ENCODE measurements around the gene DPY19L1.
"Not testable (repeated sequence)": the region's sequence is repeated elsewhere in the genome, so short reads cannot be mapped to it uniquely, and the experiment has no call there.

DNA sequence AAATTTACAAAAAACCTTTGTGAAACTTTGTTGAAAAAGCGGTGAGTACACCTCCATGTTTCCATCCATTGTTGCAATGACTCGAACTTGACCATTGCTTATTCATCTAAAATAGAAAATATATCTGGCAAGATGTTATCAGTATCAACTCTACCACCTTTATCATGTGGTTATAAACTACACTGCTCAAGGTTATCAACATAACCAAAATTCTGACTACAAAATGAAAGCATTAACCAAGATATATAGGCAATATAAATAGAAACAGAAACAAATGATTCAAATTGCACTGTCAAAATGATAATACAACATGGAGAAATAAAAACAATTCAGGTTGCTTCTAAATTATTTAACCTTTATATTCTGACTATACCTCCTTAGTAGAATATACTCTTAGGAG lies 58.2 kb downstream of the DPY19L1 start:
- TF ChIP-seq, protein P1, sequence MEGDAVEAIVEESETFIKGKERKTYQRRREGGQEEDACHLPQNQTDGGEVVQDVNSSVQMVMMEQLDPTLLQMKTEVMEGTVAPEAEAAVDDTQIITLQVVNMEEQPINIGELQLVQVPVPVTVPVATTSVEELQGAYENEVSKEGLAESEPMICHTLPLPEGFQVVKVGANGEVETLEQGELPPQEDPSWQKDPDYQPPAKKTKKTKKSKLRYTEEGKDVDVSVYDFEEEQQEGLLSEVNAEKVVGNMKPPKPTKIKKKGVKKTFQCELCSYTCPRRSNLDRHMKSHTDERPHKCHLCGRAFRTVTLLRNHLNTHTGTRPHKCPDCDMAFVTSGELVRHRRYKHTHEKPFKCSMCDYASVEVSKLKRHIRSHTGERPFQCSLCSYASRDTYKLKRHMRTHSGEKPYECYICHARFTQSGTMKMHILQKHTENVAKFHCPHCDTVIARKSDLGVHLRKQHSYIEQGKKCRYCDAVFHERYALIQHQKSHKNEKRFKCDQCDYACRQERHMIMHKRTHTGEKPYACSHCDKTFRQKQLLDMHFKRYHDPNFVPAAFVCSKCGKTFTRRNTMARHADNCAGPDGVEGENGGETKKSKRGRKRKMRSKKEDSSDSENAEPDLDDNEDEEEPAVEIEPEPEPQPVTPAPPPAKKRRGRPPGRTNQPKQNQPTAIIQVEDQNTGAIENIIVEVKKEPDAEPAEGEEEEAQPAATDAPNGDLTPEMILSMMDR (IDR thresholded peaks at IDR 0.05), result not testable (repeated sequence)
- not testable (repeated sequence) for TF ChIP-seq NR3C1 (CRISPR knock-in tag; conservative IDR thresholded peaks at IDR 0.05; ENCODE audit: low read depth); SMAD4 (CRISPR knock-in tag; IDR thresholded peaks at IDR 0.05); CREB1 (CRISPR knock-in tag; IDR thresholded peaks at IDR 0.05)
- TF ChIP-seq, protein P2, sequence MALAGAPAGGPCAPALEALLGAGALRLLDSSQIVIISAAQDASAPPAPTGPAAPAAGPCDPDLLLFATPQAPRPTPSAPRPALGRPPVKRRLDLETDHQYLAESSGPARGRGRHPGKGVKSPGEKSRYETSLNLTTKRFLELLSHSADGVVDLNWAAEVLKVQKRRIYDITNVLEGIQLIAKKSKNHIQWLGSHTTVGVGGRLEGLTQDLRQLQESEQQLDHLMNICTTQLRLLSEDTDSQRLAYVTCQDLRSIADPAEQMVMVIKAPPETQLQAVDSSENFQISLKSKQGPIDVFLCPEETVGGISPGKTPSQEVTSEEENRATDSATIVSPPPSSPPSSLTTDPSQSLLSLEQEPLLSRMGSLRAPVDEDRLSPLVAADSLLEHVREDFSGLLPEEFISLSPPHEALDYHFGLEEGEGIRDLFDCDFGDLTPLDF (CRISPR knock-in tag; IDR thresholded peaks at IDR 0.05), result not testable (repeated sequence)
- TF ChIP-seq, protein P3, sequence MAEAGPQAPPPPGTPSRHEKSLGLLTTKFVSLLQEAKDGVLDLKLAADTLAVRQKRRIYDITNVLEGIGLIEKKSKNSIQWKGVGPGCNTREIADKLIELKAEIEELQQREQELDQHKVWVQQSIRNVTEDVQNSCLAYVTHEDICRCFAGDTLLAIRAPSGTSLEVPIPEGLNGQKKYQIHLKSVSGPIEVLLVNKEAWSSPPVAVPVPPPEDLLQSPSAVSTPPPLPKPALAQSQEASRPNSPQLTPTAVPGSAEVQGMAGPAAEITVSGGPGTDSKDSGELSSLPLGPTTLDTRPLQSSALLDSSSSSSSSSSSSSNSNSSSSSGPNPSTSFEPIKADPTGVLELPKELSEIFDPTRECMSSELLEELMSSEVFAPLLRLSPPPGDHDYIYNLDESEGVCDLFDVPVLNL (CRISPR knock-in tag; IDR thresholded peaks at IDR 0.05; ENCODE audit: borderline replicate concordance, low read depth), result not testable (repeated sequence)
- TF ChIP-seq, protein P4, sequence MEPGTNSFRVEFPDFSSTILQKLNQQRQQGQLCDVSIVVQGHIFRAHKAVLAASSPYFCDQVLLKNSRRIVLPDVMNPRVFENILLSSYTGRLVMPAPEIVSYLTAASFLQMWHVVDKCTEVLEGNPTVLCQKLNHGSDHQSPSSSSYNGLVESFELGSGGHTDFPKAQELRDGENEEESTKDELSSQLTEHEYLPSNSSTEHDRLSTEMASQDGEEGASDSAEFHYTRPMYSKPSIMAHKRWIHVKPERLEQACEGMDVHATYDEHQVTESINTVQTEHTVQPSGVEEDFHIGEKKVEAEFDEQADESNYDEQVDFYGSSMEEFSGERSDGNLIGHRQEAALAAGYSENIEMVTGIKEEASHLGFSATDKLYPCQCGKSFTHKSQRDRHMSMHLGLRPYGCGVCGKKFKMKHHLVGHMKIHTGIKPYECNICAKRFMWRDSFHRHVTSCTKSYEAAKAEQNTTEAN (CRISPR knock-in tag; IDR thresholded peaks at IDR 0.05), result not testable (repeated sequence)
